ENCODE data around the gene DACT2.

DNA sequence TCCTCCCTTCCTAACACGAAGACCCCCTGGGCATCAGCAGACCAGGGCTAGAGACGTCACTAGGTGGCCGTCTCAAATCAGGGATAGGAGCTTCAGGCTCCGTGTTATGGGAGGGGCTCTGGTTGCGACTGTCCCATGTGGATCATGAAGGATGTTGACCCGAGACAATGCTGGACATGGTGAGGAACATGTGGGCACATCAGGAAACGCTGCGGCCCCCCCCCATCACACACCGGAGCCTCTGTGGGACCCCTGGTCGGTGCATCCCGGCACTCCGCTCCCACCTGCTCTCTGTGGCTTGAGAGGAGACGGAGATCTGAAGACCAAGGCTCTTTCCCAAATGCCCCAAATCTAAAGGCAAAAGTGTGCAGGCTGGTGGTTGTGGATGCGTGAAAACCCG, 54.2 kb downstream of the DACT2 start:
- TF ChIP-seq STAG1 (CRISPR knock-in tag; IDR thresholded peaks at IDR 0.05; ENCODE audit: borderline replicate concordance) (no peak), ZNF592 (IDR thresholded peaks at IDR 0.05) (no peak), MEIS2 (IDR thresholded peaks at IDR 0.05; ENCODE audit: partially characterized antibody) (no peak), CTCF (IDR thresholded peaks at IDR 0.05 in 2 of 3, conservative IDR thresholded peaks at IDR 0.05 in 1 of 3; ENCODE audit: insufficient read depth in 2 of 3, low read depth in 1 of 3, low read length in 3 of 3) (no peak), EZH2 (IDR thresholded peaks at IDR 0.05; ENCODE audit: borderline replicate concordance, low read depth, low read length) (no peak), ZNF57 (CRISPR knock-in tag; IDR thresholded peaks at IDR 0.05) (no peak), NFE2L1 (tag; IDR thresholded peaks at IDR 0.05; ENCODE audit: borderline replicate concordance, low read depth) (no peak), EP300 (IDR thresholded peaks at IDR 0.05; ENCODE audit: low read length) (no peak), NFIC (IDR thresholded peaks at IDR 0.05) (no peak), SMC3 (conservative IDR thresholded peaks at IDR 0.05; ENCODE audit: insufficient read depth, low read depth, low read length) (no peak)
